ENCODE data around the gene RNF123. TPM values are rescaled to one million over a fixed set of nuclear protein-coding genes. Genes with fewer than 3 reads are reported as not detected.

Gene RNF123
- total RNA-seq, 4 donors from 2014 or later = 23.6 to 88.3 (median 33.9) TPM

DNA sequence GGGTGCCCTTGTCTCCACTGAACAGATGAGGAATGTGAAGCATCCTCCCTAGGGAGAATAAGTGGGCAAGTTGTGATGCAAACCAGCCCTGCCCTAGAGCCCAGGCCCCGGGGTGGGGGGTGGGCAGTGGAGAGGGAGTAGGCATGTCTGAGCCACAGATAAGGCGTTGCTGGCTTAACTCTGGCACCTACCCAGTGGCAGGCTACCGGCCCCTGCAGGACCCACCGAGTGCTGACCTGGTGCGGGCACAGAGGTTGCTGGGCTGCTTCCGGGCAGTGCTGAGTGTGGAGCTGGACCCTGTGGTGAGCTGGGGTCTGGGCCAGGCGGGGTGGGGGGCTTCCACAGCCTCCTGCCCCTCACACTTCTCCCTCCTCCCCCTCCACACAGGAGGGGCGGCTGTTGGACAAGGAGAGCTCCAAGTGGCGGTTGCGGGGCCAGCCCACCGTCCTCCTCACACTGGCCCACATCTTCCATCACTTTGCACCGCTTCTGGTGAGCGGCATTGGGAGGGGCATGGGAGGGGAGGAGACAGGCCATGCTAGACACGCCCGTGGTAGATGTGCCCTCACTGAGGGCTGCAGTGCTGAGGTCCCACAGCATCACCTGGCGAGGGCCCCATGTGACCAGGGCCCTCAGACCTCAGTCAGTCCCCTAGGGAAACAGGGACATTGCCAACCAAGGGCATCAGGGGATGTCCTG lies 10.1 kb downstream of the RNF123 start:
- Histone ChIP-seq H3K27me3 (no peaks in the 10 kb centered on the region), H3K36me3 (peaks cover 59% of the 10 kb centered on the region), H3K9me3 (no peaks in the 10 kb centered on the region), H3K4me1 (peaks cover 2% of the 10 kb centered on the region), H3K27ac (no peak overlapping the region), H3K4me3 (no peak overlapping the region)
- DNase-seq (ENCODE audit: low spot score in 2 of 2) = no peak
- TF ChIP-seq, protein P1, sequence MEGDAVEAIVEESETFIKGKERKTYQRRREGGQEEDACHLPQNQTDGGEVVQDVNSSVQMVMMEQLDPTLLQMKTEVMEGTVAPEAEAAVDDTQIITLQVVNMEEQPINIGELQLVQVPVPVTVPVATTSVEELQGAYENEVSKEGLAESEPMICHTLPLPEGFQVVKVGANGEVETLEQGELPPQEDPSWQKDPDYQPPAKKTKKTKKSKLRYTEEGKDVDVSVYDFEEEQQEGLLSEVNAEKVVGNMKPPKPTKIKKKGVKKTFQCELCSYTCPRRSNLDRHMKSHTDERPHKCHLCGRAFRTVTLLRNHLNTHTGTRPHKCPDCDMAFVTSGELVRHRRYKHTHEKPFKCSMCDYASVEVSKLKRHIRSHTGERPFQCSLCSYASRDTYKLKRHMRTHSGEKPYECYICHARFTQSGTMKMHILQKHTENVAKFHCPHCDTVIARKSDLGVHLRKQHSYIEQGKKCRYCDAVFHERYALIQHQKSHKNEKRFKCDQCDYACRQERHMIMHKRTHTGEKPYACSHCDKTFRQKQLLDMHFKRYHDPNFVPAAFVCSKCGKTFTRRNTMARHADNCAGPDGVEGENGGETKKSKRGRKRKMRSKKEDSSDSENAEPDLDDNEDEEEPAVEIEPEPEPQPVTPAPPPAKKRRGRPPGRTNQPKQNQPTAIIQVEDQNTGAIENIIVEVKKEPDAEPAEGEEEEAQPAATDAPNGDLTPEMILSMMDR (IDR thresholded peaks at IDR 0.05) = no peak
- TF ChIP-seq POLR2A (IDR thresholded peaks at IDR 0.05) = no peak
- no peak for TF ChIP-seq POLR2AphosphoS5 (IDR thresholded peaks at IDR 0.05)
- TF ChIP-seq EP300 (IDR thresholded peaks at IDR 0.05) = no peak
- 92% methylated on average over 2 of the region's 16 CpGs for WGBS

GRCh38 chr3:49700014-49700413 lies 10.7 kb downstream of the RNF123 start:
- peaks cover 65% of the 10 kb centered on the region for H3K36me3 ChIP-seq
- 74% methylated on average over 3 of the region's 8 CpGs for WGBS
- H3K4me3 ChIP-seq = no peak overlapping the region
- H3K4me1 ChIP-seq = peaks cover 2% of the 10 kb centered on the region
- no peaks in the 10 kb centered on the region for H3K9me3 ChIP-seq
- DNase-seq (ENCODE audit: low spot score in 2 of 2) = no peak
- H3K27me3 ChIP-seq = no peaks in the 10 kb centered on the region
- TF ChIP-seq, protein P1 (IDR thresholded peaks at IDR 0.05) = no peak
- TF ChIP-seq EP300 (IDR thresholded peaks at IDR 0.05) = no peak
- no peak for TF ChIP-seq POLR2AphosphoS5 (IDR thresholded peaks at IDR 0.05)
- TF ChIP-seq POLR2A (IDR thresholded peaks at IDR 0.05) = no peak
- no peak overlapping the region for H3K27ac ChIP-seq

DNA sequence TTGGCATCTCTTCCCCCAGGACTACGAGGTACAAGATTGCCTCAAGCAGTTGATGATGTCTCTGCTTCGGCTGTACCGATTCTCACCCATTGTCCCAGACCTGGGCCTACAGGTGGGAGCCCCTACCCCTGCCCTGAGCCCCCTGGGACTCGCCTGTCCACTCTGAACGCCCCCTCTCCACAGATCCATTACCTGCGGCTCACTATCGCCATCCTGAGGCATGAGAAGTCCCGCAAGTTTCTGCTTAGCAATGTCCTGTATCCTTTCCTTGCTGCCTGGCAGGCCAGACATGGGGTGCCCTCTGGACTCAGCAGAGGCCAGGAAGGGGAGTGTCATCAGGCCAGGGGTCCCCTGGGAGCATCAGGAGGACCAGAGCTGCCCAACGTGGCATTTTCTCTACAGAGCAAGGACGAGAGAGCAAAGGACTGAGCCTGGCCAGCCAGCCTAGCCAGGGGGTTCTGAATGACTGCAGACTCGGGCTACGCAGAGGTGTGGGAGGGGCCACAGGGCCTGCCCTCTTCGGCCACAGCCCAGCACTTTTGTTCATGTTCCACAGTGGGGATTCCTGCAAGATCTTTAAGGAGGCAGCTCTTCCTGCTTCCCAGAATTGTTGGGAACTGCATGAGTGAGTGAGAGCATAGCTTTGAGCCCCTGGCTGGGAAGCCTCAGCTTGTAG lies 11.2 kb downstream of the RNF123 start:
- no peak overlapping the region for H3K27ac ChIP-seq
- H3K27me3 ChIP-seq = no peaks in the 10 kb centered on the region
- H3K4me3 ChIP-seq = no peak overlapping the region
- DNase-seq (ENCODE audit: low spot score in 2 of 2) = no peak
- H3K4me1 ChIP-seq = peaks cover 2% of the 10 kb centered on the region
- H3K36me3 ChIP-seq = peaks cover 70% of the 10 kb centered on the region
- TF ChIP-seq, protein P1 (IDR thresholded peaks at IDR 0.05) = no peak
- no peak for TF ChIP-seq POLR2AphosphoS5 (IDR thresholded peaks at IDR 0.05)
- TF ChIP-seq POLR2A (IDR thresholded peaks at IDR 0.05) = no peak
- no peak for TF ChIP-seq EP300 (IDR thresholded peaks at IDR 0.05)
- 77% methylated on average over 7 of the region's 13 CpGs for WGBS
- H3K9me3 ChIP-seq = no peaks in the 10 kb centered on the region

DNA sequence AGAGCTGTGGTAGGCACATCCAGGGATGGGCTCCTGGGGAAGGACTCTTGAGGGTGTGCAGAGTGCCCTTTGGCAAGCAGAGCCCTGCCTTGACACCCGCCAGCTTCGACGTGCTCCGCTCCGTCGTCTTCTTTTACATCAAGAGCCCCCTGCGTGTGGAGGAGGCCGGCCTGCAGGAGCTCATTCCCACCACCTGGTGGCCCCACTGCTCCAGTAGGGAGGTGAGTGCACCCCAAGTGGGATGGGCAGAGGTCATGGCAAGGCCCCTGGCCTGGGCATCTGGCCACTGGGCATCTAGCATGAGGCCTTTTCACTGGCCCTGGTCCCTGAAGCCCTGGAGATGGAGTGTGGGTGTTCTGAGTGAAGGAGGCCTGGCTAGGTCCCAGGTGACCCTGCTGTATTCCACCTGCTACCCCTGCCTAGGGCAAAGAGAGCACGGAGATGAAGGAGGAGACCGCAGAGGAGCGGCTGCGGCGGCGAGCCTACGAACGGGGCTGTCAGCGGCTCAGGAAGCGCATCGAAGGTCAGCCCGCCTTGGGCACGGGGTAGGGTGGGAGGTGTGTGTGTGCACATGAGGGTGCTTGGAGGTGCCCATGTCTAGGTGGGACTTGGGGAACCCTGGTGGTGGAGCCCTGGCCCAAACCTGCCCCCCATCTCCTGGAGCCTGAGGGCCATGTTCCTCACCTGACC lies 12.2 kb downstream of the RNF123 start:
- no peaks in the 10 kb centered on the region for H3K27me3 ChIP-seq
- no peaks in the 10 kb centered on the region for H3K9me3 ChIP-seq
- H3K4me3 ChIP-seq = no peak overlapping the region
- WGBS = 95% methylated on average over 13 of the region's 21 CpGs
- DNase-seq (ENCODE audit: low spot score in 2 of 2) = no peak
- peaks cover 2% of the 10 kb centered on the region for H3K4me1 ChIP-seq
- H3K27ac ChIP-seq = no peak overlapping the region
- H3K36me3 ChIP-seq = peaks cover 80% of the 10 kb centered on the region
- no peak for TF ChIP-seq POLR2AphosphoS5 (IDR thresholded peaks at IDR 0.05)
- TF ChIP-seq EP300 (IDR thresholded peaks at IDR 0.05) = no peak
- TF ChIP-seq, protein P1 (IDR thresholded peaks at IDR 0.05) = peak in 1 of 2 donors; percentile 40

DNA sequence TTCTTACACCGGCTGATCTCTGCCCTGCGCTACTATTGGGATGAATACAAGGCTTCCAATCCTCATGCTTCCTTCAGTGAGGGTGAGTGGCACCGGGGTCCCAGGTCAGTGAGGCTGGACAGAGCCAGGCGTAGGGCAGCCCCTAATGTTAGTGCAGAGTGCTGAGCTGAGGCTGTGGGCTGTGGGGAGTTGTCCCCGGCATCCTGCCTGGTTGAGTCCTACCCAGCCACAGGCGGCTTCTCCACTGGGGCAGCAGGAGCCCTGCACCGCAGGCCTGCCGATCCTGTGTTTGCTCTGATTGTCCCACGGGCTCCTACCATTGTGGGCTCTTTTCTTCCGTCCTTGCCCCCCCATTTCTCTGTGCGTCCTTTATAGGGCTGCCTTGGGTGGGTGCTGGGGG lies 13.3 kb downstream of the RNF123 start:
- H3K9me3 ChIP-seq = no peaks in the 10 kb centered on the region
- H3K4me3 ChIP-seq = no peak overlapping the region
- H3K4me1 ChIP-seq = peaks cover 2% of the 10 kb centered on the region
- WGBS = 95% methylated on average over 7 of the region's 11 CpGs
- no peak for DNase-seq (ENCODE audit: low spot score in 2 of 2)
- H3K27me3 ChIP-seq = no peaks in the 10 kb centered on the region
- no peak overlapping the region for H3K27ac ChIP-seq
- H3K36me3 ChIP-seq = peaks cover 79% of the 10 kb centered on the region
- TF ChIP-seq POLR2AphosphoS5 (IDR thresholded peaks at IDR 0.05) (no peak), EP300 (IDR thresholded peaks at IDR 0.05) (no peak), POLR2A (IDR thresholded peaks at IDR 0.05) (no peak)
- TF ChIP-seq, protein P1 (IDR thresholded peaks at IDR 0.05) = no peak
